GM18505 (cell line): ENCODE data around the gene OTX2.

ENCODE experiments used
- ATAC-seq: cut with Tn5 transposase; IDR thresholded peaks from one replicate; pipeline ENCODE4 v1.9.1; 2021; ENCODE audit not compliant: unreplicated experiment
- POLR2A ChIP-seq: IDR thresholded peaks from 4 replicates; pipeline ENCODE4 v1.6.1; 2011; ENCODE audit warnings: borderline replicate concordance; ENCODE audit not compliant: insufficient read depth, insufficient read length; ENCODE audit errors: extremely low read depth

OTX2 gene

DNA sequence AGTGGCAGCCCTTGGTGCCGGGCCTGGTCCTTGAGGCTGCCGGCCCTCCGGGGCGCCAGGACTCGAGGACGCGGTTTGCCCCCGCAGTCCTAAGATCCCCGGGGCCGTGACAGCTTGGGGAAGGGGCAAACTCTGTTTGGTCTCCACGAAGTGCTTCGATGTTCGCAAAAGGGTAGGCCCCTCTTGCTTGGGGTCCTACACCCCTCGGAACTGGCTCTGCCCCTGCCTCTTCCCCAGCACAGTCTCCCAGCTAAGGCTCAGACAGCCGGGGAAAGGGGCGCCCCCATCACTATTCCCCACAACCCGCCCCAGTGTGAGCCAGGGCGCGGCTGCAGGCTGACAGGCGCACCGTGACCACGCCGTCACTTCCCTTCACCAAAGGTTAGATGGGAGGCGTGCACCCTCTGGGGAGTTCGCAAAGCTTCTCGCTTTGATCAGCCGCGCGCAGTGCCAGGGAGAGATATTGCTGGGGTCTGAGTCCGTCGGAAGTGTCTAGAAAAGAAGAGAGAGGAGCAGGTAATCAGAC lies 7.2 kb upstream of the OTX2 start:
- TF ChIP-seq POLR2A = no peak
- ATAC-seq = no peak

- TF ChIP-seq POLR2A = no peak
- no peak for ATAC-seq
Observed at GRCh38 chr14:56816574-56817391, 6.5 kb upstream of the OTX2 start.

- no peak for ATAC-seq
- no peak for TF ChIP-seq POLR2A
Observed at GRCh38 chr14:56815745-56816144, 5.5 kb upstream of the OTX2 start.

- TF ChIP-seq POLR2A = no peak
- ATAC-seq = no peak
Observed at GRCh38 chr14:56814969-56815700, 4.9 kb upstream of the OTX2 start.

GRCh38 chr14:56814519-56814959 lies 4.3 kb upstream of the OTX2 start:
- no peak for TF ChIP-seq POLR2A
- no peak for ATAC-seq

DNA sequence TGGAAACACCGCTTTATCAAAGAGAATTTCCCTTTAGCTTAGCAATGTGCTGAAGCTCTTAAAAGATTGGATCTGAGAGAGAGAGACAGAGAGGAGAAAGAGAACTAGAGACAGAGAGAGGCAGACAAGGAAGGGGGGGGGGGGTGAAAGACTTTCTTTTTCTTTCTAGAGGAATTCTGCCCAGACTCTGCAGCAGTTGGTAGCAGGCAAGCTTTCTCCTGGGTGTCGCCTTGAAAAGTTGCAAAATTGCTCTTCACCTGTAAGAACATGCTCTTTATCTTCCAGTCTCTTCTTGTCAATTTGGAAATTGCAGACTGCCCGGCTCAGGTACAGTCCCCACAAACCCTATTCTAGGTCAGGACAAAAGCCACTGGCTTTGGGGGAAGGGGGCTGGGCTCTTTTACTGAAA lies 2.9 kb upstream of the OTX2 start:
- TF ChIP-seq POLR2A = no peak
- no peak for ATAC-seq

DNA sequence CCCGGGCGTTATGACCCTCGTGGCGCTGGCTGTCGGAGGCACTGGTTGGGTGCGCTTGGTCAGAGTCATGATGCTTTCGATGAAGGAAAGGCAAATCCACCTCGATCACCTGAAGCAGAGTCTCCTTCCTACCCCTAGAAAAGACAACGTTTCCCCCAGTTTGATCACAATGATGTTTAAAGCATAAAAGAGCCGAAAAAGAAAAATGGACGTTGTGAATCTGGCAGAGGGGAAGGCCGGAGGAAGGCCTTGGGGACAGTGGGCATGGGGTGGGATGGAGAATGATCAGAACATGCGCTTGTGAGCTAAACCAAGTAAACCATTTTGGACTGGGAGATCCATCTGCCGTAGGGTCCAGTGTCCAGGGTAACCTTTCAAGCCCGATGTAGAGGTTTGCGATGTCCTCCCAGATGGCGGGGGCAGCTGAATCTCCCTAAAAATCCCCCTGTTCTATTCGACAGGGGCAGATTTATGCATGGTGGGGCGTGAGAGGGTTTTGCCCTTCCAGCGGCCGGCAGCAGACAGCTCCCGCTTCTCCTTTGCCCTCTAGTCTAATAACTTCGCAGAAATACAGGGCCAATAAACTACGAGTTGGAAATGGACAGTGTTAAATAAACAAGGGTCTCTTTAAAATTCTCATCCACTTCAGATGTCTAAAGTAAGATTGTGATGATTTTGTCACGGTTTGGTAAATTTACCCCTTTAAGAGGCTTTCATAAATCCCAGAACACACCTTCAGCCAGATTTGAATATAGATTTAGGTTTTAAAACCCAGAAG lies 2.3 kb upstream of the OTX2 start:
- no peak for TF ChIP-seq POLR2A
- ATAC-seq = no peak

GRCh38 chr14:56811593-56812363 lies 1.5 kb upstream of the OTX2 start:
- ATAC-seq = no peak
- no peak for TF ChIP-seq POLR2A

DNA sequence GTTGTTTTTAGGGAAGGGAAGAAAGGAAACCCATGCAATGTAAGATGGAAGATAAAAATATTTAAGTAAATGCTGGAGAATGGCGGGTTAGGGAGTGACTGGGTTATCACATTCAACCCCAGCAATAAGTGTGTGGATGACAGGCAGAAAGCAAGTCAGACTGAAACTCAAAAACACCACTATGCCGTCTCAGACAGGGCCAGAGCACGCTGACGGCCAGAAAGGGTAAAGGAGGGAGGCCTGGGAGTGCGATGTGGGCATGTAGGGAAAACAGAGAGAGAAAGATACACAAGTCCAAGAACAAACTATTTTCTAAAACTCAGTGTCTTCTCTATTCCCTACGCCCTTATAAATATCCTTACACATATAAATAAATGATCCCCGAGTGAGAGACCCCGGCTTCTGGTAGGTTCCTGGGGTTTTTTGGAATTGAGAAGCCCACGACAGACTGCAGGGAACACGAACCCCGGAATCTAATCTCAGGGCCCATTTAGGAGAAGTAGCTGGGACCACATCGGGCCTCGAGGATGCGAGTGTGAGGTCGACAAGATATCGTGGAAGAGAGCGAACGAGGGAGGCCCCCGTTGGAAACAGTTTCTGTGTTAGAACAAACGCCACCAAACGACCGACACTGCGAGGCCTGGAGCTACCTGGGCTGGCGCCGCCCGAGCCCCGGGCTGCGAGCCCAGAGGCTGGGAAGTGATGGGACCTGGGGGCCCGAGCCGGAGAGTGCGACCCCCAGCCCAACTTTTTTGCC lies 735 bp upstream of the OTX2 start:
- ATAC-seq = no peak
- no peak for TF ChIP-seq POLR2A

DNA sequence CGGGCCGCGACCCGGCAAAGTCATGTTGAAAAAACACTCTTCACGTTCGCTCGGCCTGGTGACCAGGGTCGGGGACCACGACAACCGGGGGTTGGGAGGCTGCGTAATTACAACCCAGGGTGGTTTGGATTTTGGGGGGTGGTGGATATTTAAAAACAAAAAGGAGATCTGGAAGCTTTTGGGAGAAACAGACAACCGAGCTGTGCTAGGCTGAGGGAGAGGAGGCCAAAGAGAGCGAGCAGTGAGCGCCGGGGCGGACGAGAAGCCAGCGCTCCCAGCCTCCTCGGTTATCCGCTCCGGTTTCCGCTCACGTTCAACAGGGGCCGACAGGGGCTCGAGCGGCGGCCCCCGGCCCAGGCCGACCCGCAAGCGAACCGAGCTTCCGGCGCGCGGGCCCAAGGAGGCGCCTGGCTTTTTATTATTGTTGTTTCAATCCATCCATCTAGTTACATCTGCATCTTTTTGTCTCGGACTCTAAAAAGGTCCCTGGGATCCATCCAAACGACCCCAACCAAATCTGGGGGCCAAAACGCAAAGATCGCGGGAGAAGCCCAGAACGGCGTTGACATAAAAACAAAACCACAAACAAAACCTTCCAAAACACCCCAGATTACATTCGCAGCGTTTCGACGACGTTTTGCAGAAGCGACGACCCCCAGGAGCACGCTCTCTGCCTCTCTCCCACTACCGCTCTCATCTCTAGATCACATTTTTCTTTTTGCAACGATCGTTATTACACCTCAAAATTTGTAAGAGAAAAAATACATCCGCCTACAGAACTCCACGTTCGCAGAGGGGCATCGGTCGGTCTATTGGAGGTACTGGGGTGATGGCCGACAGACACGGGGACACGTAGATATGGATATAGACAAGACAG lies 771 bp downstream of the OTX2 start:
- ATAC-seq = no peak
- no peak for TF ChIP-seq POLR2A

DNA sequence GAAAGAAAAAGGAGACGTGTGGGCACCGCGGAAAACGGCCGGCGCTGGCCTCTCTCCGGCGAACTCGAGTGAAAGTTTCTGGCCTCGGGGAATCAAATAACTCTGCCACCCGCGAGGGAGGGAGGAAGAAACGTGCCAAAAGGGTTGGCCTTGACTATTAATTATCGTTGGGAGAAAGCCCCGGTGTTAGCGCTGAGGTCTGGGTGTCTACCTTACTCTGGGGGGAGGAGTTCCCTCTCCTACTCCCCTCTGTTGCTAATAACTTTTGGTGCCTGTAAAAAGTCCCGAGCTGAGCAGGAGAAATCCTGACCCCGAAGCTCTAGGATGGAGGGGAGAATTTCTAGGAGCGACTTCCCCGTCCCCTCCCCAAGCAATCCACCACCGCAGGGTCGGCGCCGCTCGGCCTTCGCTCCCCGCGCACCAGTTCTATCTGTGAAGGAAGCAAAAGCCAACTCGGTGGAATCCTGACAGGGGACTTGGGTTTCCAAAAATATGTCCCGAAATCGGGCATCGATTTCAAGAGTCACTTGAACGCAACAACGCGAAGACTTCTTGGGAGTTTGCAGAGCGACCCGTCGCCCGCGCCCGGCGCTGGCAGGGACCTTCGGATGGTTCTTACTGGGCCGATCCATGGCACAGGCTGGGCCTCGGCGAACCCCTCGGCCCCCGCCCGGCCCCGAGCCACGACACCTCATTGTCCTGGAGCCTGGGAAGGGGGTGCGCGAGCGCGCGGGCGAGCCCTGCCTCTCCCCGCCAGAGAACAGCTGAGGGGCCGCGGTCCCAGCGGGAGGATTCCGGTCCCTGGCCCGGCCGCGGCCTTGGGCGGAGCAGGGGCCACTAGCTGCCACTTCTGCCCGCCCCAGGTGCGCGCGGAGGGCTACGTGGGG lies 1.7 kb downstream of the OTX2 start:
- no peak for ATAC-seq
- no peak for TF ChIP-seq POLR2A

- no peak for ATAC-seq
- no peak for TF ChIP-seq POLR2A
Observed at GRCh38 chr14:56808110-56808382, 2.2 kb downstream of the OTX2 start.
